ACHN (cell line): ENCODE results near the gene EFCAB12.
"Not testable (repeated sequence)": the region's sequence is repeated elsewhere in the genome, so short reads cannot be mapped to it uniquely, and the experiment has no call there.

Experiments
- DNase-seq: peaks from one replicate; pipeline ENCODE4 v3.0.0-alpha.2; 2015
- in situ Hi-C: cut with HindIII; loops from 2 replicates; pipeline ENCODE4 v1.10.0; 2017; ENCODE audit warnings: low sequenced_read_pairs, low pct_ligation_motif_present, low pct_unique_long_range_greater_than_20kb

The EFCAB12 gene

DNA sequence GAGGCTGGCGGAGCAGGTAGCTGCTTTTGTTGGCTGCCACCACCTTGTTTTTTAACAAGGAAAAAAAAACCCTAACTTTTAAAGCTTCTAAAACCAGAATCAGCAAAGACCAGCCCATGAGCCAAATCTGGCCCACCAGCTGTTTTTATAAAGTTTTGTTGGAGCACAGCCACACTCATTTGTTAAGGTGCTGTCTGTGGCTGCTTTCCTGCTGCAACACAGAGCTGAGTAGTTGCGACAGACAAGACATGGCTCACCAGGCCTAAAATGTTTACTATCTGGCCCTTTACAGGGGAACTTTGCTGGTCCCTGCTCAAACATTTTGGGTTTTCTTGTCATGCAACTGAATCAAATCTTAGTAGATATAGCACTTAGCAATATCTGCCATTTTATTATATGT, 18.9 kb downstream of the EFCAB12 start:
- no peak for DNase-seq
- in situ Hi-C loops, result no loop called here

DNA sequence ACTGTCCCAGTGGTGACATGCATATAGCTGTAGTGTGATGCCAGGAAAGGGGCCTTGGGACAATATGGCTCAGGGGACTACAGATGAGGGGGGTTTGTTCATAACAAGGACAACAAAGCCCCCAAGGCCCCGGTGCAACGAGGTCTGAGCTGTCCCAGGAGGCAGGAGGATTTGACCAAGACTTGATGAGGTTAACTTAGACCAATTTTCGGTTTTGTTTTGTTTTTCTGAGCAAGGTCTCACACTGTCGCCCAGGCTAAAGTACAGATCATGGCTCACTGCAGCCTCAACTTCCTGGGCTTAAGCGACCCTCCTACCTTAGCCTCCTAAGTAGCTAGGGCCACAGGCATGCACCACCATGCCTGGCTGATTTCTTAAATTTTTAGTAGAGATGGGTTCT, 23.8 kb downstream of the EFCAB12 start:
- in situ Hi-C loops, result no loop called here
- DNase-seq, result no peak

DNA sequence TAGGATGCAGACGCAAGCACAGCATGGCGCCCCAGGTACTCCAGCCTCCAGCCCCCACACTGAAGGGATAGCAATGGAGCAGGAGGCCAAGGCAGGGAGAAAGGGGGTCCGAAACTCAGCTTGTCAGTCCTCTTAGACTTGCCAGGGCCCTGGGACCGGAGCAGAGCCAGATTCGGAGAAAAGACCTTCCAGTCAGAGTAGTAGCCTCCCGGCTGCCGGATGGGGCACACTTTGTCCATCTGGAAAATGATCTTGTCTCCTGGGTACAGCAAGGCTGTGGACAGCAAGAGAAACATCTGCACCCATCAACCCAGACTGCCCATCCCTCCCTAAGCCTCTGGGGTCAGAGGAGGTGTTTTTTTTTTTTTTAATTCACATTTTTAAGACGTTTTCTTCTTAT, 24.3 kb downstream of the EFCAB12 start:
- in situ Hi-C loops, result no loop called here
- DNase-seq, result no peak

DNA sequence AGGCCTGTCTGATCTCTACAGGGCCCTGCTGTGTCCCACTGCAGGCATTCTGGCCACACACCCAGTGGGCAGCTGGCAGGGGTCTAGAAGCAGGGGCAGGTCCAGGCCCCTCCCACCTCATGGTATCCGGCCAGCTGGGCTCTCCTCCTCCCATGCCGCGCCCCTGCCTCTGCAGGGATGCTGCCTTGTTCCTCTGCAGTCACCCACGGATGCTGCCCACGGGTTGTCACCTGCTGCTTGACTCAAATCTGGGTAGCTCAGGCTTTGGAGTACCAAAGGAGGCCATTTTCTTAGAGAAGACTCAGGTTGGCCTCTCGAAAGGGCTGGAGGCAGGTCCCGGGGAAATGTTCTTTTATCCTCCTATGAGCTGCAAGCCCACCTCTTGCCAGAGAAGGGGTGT, 25.0 kb downstream of the EFCAB12 start:
- in situ Hi-C loops, result no loop called here
- no peak for DNase-seq

DNA sequence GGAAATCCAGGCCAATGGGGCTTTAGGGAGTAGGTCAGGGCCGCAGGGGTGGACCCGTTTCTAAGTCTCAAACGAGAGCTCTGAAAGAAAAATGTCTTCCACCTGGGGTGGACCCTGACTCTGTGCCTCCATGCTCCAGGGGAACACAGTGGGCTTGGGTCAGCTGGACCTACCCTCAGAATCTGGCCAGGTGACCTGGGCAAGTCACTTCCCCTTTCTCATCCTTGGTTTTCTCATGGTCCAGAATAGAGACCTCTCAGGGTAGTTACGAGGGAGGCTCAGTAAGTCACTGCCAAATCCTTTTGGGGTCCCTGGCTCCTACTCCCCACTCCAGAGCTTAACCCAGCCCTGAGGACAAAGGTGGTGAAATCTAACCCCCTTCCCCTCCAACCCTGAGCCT, 25.8 kb downstream of the EFCAB12 start:
- DNase-seq, result no peak
- in situ Hi-C loops, result no loop called here

DNA sequence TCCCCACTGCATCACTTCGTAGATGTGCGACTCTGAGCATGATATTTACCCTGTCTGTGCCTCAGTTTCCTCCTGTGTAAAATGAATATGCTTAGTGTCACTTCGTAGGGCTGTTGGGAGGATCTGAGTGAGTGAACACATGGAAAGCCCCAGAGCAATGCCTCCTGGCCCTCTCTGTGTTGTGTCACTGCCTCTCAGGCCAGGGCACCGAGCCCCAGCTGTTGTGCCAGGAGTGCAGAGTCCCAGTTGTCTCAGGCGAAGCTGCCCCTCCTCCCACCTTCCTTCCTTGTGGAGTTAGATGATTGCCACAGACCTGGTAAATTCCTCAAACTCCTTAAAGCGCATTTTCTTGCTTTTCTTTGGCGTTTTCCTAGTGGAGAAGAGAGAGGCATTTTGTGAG, 26.2 kb downstream of the EFCAB12 start:
- in situ Hi-C loops, result no loop called here
- DNase-seq, result no peak

DNA sequence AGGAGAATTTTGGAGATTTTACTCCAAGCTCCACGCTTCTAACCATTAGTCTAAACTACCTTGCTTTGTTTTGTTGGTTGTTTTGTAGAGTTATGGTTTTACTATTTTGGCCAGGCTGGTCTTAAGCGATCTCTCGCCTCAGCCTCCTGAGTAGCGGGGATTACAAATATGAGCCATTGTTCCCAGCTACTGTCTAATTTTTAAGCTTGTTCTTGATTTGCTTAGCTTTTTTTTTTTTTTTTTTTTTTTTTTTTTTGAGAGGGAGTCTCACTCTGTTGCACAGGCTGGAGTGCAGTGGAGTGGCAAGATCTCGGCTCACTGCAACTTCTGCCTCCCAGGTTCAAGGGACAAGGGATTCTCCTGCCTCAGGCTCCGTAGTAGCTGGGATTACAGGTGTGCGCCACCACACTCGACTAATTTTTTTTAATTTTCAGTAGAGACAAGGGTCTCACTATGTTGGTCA, 28.5 kb downstream of the EFCAB12 start:
- in situ Hi-C loops, result no loop called here
- peak; percentile 50 for DNase-seq

DNA sequence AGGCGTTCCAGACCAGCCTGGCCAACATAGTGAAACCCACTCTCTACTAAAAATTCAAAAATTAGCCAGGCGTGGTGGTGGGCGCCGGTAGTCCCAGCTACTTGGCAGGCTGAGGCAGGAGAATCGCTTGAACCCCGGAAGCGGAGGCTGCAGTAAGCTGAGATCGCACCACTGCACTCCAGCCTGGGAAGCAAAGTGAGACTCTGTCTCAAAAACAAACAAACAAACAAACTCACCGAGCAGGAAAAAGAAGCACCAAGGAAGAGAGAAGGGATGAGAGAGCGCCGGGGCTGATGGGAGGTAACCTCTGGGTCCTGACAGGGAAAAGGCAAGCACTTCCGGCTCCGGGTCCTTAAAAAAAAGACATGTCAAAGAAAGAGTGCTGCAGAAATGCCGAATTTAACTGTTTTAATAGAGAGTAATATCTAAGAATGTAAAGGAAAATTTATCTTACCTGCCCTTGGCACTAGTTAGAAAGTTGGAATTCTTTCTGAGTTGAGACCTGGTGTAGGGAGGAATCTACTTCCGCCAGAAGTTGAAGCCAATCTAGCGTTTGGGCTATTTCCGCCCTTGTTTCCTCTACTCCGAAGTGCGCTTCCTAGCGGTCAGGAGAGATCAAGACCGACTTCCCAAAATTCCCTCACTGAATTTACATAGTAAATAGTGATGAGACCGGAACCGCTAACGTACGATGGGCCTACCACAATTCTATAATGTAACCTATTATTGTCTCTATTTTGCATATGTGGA, 29.1 kb downstream of the EFCAB12 start:
- in situ Hi-C loops, result no loop called here
- peak; percentile 94 for DNase-seq

DNA sequence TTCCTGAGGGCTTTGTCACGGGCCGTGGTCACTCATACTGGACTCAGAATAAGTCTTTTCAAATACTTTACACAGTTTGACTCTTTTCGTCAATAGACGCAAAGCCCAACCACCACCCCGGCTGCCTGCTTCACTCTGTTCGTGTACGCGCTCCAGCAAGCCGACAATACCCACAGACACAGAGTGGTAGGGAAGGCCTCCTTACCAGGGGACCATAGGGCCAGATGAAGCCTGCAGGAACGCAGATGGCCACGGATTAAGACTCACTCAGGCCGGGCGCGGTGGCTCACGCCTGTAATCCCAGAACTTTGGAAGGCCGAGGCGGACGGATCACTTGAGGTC, 29.7 kb downstream of the EFCAB12 start:
- peak; percentile 7 for DNase-seq
- in situ Hi-C loops, result no loop called here

DNA sequence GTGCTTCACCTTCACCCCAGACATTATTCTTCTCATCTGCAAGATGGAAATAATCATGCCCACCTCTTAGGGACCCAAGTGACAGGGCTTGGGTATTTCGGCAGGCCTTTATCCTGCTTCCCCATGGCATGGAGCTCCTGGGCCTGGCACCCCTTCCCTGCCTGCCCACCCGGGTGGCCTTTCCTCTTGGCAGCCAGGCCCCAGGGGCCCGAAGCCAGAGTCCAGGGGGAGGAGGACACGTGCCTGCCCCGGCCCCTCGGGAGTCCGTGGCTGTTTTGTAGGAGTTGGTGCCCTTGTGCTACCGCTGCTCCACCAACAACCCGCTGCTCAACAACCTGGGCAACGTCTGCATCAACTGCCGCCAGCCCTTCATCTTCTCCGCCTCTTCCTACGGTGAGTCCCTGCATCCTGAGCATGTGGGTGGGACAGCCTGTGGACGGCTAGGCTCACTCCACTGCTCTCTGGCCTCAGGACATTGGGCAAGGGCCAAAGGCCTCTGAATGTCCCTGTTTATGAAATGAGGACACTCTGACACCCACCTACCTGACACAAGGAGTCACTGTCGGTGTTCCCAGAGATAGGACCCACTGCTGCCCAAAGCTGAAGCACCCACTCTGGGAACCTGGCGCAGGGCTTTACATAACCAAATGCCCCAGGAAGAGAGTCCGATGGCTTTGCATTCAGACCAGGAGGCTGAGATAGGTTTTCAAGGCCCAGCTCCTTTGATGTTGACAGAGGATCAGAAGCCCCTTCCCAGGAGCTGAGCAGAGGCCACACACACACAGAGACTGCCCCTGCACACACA, 34.5 kb downstream of the EFCAB12 start:
- in situ Hi-C loops, result not testable (repeated sequence)

DNA sequence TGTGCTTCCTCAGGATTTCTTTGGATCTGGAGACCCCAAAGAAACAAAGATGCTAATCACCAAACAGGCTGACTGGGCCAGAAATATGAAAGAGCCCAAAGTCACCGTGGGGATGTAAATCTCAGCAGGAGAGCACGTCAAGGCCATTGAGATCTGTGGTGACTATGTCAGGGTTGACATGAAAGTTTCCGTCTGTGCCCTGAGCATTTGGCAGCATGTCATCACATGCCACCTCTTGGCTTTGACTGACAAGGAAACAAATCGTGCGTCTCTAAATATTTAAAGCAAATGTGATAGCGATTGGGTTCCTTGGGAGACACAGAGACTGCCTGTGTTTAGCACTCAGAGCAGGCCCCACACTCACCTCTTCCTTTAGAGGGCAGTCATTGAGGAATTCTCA, 35.2 kb downstream of the EFCAB12 start:
- in situ Hi-C loops, result no loop called here
- no peak for DNase-seq

More for the DNA sequence above, 34.5 kb downstream of the EFCAB12 start:
- DNase-seq, result not testable (repeated sequence)

DNA sequence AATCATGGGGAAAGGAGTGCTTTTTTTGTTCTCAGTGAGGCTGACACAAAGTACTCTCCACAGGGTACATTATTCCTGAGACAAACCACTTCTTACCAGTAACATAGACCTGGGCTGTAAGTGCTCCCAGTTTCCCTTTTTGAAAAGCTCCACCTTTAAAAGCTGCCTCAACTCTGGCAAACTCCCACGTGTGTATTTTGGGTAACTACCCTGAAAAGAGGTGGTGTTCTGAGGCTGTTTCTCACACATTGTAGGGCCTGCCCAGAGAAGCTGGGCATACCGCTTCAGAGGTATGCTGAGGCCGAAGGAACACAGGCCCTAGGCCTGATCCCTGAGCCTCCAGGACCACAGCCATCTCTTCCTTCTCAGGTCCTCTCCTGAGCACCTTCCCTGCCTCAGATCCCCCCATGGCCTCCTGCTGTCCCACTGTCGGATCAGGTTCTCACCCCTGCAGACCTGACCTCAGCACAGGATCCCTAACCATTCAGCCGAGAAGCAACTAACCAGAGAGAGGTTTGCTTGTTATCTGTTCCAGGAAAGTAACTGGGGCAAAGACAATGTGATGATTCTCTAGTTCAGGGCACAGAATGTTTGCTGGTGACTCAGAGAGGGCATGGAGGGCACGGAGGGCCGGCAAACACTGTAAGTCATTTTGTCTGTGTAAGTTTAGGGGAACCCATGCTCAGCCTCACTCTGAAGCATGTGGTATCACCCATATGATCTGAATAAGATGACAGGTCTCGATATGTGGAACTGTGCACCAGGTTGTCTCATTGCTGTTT, 36.1 kb downstream of the EFCAB12 start:
- DNase-seq, in situ Hi-C loops: not testable (repeated sequence)

DNA sequence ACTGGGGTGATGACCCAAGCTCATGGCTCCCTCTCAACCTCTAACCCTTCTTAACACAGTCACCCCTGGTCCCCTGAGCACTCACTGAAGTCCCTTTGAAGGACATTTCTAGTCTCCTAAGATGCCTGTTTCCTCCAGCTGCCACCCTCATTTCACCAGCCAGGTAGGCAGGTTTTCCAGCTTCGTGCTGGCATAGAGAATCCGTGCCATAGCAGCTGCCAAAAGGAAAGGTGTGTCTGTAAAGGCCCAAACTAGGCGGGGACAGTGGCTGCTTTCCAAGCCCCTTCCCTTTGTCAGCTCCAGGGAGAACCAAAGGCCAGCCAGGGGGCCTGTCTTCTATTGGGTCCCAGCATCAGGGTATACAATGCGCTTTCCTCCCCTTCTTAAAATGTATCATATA, 36.9 kb downstream of the EFCAB12 start:
- DNase-seq, in situ Hi-C loops: not testable (repeated sequence)

DNA sequence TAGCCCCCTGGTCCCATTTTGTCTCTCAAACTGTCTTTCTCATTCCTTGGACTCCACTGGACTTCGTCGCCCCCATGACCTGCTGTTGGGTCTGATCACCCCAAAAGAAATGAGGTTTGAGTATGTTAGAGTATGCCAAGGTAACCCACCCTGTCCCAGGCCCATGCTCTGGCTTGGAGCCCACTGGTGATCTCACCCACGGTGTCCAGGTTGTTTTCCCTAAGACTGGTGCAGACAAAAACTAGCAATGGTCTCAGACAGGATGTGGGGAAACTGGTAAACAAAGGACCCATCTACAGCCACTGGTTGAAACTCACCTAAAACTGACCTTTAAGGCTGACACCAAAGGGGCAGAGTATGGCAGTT, 38.9 kb downstream of the EFCAB12 start:
- no peak for DNase-seq

DNA sequence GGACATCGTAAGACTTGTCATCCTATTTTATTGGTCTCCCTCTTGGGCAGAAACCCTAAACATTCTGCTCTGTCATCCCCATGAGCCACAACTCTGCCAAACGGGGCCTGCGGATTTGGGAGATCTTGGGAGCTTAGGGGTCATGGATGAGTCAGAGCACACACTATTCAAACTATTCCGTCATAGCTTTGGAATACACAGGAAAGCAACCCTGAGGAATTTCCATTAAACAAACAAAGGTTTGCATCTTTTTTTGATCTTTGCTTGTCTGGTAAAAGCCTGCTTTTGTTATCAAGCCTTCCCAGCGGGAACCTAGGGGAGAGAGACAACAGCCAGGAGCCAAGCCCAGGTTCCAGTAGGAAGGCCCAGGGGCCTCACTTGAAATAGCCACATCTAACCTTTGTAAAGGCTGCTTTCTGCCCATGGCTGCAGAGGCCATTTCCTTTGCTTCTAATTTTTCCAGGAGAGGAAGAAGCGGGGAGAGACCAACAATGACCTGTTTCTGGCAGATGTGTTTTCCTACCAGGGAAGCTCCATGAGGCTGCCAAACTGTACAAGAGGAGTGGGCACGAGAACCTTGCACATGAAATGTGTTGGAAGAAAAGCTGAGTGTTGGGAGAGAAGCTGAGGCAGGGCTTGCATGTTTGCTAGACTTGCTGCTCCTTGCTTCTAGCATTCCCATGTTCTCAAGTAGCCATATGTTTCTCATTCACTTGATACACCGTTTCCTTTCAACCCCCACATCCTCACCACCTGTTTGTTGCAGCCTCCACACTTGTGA, 39.5 kb downstream of the EFCAB12 start:
- peak; percentile 60 for DNase-seq
- in situ Hi-C loops, result not testable (repeated sequence)

More for the DNA sequence above, 38.9 kb downstream of the EFCAB12 start:
- in situ Hi-C loops, result no loop called here

DNA sequence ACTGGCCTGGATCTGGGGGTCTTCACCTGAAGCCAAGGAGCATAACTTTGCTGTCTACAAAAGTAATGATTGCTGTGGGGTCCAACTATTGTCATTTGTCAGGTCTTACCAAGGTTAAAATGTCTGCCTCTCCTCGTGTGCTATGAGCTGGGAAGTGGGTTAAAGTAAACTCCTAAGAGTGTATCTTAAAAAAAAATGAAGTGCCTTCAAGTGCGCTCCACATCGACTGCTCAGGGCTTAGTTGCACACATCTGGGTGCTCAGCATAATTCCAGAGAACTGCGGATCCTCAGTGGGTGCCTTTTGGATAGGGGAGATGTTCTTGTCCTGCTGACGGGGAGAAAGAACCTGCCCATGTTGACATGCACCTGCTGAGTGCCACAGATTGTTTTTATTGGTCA, 40.9 kb downstream of the EFCAB12 start:
- in situ Hi-C loops, result no loop called here
- DNase-seq, result no peak

DNA sequence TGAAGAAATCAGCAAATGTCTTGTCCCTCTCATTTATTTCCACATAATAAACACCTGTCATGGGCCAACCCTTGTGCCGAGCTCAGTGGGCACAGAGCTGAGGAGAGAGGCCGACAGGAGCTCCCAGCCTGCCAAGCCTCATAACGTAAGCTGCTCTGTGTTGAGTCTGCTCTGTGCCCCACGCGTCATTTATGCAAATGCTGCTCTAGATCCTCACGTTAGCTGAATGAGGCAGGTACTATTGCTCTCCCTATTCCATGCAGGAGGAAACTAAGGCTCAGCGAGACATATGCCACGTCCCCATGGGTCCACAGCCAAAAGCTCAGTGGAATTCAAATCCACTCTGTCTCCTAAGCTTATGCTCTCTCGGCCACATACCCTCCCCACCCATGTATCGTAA, 41.5 kb downstream of the EFCAB12 start:
- no peak for DNase-seq
- in situ Hi-C loops, result no loop called here

DNA sequence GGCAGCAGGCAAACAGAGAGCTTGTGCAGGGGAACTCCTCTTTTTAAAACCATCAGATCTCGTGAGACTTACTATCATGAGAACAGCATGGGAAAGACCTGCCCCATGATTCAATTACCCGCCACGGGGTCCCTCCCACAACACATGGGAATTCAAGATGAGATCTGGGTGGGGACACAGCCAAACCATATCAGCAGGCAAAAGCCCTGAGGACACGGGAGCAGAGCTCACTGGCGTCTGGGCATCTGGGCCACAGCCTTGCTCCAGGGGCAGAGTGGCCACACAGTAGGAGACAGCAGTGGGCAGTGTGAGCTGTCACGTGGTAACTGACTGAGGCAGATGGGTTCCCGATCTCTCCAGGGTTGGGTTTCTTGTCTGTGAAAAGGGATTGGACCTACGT, 42.9 kb downstream of the EFCAB12 start:
- DNase-seq, in situ Hi-C loops: not testable (repeated sequence)
